ENCODE data around the gene TSC2.
"Not testable (repeated sequence)": the region's sequence is repeated elsewhere in the genome, so short reads cannot be mapped to it uniquely, and the experiment has no call there.

Gene TSC2

DNA sequence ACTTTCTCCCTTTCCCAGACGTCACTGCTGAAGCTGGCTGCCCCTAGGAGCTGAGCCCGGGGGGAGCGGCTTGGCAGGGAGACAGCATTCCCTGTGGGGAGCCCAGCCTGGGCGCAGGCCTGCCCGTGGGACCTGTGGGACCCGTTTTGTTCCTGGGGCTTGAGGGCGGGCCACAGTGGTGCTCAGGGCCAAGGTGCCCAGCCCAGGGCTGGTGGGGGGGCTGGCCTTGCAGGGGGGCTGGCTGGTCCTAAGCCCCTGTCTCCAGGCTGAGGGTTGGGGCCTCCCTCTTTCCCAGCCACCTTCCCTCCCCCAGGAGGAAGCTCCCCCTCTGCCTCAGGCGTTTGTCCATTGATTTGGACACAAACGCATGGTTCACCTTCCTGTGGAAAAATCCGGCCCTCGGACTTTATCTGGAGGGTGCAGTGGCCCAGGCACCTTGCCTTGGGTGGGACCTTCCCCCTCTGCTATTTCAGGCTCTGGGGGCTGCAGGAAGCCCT is 16.7 kb upstream of the TSC2 start:
- no peak for DNase-seq (ENCODE audit: low spot score)

DNA sequence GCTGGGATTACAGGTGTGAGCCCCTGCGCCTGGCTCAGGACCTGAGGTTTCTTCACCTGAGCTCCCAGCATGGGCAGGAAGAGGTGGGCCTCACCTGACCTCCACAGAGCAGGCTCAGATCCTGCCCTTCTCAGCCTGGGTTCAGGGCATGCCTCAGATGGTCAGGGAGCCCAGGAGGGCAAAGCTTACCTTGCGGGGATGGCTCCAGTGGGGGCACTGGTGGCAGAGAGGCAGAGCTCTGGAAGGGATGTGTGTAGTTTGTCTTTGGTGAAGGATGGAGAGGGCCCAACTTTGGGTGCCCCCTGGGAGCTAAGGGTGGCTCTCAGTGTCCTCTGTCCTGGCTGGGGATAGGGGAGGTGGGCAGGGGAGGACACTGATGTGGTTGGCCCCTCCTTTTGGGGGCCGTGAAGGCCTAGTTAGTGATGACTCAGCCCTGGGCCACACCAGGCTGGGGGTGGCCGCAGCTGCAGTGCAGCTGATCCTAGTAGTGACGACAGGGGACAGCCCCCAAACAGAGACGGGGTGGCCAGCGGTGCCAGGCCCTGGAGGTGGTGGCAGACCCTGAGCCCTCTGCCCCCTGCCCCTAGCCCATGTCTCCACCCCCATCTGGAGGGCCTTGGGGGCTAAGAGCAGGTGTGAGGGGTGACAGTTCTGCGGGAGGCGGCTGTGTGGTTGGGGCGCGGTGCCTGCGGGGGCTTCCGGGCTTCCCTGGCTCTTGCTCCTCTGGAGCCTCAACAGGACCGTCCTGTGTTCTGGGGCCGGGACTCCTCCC is 15.3 kb upstream of the TSC2 start:
- DNase-seq (ENCODE audit: low spot score): no peak

DNA sequence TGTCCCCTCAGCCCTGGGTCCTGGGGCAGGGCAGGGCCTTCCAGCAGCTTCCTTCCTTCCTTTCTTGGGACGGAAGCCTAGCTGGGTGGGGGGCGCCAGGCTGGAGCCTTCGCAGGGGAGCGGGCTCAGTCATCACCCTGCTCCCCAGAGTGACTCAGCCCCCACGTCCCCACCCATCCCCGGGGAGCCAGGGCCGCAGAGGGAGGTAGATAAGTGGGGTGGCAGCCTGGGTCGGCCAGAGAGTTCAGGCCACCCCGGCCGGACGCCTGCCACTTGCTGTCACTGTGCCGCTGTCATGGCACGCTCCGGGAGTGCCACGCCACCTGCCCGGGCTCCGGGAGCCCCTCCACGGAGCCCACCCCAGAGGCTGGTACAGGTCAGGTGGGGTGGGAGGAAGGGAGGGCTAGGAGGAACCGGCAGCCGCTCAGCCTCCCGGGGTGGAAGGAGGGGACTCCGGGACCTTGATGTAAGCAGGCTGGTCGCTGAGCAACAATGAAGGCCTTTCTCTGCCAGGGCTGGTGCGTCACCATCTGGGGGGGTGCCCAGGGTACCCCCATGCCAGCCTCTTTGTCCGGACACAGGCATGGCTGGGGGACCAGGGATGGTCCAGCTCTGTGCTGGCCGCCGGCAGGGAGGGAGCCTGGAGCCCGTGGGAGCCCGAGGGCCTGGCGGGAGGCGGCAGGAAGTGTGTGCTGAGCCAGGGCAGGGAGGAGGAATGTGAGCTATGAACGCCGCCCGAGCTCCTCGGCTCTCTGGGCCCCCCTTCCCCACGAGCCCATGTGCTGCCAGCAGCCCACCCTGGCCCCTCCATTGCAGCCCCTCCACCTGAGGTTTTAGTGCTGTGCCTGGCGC is 14.5 kb upstream of the TSC2 start:
- no peak for DNase-seq (ENCODE audit: low spot score)

DNA sequence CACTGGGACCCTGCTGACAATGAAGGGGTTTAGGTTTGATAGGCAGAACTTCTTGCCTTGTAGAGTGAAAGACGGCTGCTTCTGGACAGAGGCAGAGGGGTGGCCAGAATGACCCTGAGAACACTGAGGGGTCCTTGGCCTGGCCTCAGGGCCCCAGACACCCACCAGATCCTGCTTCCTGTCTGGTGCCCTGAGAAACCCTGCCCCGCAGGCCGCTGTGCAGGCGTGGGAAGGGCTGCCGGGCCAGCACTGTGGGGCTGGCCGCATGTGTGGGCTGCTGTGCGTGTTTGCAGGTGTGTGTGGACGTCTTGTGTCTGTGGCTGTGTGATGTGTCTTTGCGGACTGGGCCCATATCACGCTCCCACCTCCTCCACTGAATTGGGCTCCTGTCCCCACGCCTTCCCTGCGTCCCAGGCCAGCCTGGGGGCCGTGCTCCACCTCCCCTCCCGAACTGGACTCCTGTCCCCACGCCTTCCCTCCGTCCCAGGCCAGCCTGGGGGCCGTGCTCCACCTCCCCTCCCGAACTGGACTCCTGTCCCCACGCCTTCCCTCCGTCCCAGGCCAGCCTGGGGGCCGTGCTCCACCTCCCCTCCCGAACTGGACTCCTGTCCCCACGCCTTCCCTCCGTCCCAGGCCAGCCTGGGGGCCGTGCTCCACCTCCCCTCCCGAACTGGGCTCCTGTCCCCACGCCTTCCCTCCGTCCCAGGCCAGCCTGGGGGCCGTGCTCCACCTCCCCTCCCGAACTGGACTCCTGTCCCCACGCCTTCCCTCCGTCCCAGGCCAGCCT is 13.7 kb upstream of the TSC2 start:
- DNase-seq (ENCODE audit: low spot score): not testable (repeated sequence)

DNA sequence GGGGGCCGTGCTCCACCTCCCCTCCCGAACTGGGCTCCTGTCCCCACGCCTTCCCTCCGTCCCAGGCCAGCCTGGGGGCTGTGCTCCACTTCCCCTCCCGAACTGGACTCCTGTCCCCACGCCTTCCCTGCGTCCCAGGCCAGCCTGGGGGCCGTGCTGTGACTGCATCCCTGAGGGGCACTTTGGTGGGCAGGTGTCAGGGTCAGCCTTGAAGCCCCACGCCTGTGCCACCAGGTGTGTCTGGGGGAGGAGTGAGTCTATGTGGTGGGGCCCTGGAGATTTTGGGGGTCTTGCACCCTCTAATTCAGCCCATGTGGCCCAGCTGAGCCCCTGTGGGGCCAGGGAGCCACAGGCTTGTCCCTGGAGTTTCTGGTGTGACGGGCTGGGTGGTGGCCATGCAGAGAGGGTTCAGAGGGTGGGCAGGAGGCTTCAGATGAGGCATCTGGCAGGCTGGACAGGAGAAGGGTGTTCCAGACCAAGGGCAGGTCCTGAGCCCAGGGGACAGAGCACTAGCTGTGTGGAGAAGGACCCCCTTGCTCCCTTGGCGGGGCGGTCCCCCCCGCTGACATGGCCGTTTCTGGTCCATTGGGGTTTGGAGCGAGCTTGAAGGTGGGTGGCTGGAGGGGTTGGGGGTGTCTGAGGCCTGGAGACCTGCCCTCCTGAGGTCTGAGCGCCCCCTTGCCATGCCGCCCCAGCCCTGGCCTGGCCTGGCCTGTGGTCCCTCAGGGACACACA is 12.9 kb upstream of the TSC2 start:
- no peak for DNase-seq (ENCODE audit: low spot score)

DNA sequence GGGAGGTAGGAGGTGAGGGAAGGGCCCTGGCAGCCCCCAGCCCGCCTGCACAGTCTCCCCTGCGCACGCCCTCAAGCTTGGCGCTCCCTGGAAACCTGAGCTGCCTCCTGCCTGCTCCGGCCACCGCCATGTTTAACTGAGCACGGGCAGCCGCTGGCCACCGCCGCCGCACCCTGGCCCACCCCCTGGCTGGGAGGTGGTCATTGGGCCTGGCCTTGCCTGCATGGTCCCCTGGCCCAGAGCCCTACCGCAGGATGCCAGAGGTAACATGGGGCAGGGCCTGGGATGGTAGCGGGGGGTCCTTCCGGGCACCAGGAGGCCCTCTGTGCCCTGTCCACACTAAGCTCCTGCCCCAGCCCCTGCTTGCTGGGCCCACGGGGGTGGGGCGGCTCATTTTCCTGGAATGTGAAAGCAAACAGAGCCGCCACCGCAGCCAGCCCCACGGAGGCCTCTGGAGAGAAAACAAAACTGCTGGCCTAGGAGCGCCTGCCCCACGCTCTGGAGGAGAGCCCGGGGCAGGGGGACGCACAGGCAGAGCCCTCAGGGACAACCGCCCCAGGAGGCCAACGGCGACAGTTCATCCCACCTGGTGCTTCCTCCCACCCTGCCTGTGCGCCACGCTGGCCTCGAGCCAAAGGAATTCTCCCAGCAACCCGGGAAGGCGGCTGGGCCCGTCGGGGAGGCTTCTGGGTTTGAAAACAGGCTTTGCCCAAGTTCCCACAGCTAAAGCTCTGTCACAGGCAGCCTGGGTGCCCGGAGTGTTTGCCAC is 12.2 kb upstream of the TSC2 start:
- no peak for DNase-seq (ENCODE audit: low spot score)

DNA sequence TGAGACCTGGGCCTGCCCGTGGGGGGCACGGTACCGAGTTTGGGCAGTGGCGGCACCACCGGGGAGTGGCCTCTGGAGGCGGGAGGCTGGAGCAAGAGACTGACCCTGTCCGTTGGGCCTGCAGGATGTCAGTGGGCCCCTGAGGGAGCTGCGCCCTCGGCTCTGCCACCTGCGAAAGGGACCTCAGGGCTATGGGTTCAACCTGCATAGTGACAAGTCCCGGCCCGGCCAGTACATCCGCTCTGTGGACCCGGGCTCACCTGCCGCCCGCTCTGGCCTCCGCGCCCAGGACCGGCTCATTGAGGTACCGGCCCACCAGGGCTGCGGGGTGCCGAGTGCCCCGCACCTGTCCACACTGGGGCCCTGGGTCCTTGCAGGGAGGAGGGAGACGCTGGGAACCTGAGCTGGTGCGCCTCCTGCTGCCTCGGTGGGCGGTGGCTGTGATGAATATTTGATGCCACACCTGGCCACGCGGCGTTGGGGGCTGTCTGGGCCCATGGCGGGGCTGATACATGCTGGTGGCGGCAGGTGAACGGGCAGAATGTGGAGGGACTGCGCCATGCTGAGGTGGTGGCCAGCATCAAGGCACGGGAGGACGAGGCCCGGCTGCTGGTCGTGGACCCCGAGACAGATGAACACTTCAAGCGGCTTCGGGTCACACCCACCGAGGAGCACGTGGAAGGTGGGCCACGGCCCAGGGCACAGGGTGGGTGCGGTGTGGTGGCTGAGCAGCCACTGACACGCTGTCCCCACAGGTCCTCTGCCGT is 11.4 kb upstream of the TSC2 start:
- no peak for DNase-seq (ENCODE audit: low spot score)

DNA sequence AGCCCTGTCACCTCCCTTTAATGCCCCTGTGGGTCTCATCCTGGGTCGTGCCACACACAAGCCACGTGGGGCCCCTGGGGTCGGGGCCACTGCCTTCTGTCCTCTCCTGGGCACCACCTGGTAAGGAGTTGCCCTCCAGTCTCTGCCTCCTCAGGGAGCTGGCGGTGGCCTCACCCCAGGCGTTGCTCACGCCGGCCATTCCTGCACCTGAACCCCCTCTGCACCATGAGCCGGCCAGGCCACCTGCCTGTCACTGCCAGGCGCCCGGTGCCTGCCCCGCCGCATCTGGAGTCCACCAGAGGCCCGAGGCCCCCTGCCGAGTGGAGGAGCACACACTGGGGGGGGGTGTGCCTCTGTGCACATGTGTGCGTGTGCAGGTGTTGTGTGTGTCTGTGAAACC is 10.7 kb upstream of the TSC2 start:
- DNase-seq (ENCODE audit: low spot score): no peak

DNA sequence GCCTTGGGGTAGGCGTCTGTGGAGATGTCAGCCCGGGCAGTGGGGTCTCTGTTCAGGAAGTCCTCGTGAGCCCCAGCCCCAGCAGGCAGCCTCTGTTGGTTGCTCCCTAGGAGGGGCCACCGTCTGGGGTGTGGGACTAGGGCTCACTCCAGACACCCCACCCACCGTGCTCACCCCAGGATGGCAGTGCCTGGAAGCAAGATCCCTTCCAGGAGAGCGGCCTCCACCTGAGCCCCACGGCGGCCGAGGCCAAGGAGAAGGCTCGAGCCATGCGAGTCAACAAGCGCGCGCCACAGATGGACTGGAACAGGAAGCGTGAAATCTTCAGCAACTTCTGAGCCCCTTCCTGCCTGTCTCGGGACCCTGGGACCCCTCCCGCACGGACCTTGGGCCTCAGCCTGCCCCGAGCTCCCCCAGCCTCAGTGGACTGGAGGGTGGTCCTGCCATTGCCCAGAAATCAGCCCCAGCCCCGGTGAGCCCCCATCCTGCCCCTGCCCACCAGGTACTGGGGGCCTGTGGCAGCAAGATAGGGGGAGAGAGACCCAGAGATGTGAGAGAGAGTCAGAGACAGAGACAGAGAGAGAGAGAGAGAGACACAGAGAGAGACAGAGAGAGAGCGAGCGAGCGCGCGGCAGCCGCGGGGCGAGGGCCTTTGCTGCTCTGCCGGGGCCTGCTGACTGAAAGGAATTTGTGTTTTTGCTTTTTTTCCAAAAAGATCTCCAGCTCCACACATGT is 10.0 kb upstream of the TSC2 start:
- no peak for DNase-seq (ENCODE audit: low spot score)

DNA sequence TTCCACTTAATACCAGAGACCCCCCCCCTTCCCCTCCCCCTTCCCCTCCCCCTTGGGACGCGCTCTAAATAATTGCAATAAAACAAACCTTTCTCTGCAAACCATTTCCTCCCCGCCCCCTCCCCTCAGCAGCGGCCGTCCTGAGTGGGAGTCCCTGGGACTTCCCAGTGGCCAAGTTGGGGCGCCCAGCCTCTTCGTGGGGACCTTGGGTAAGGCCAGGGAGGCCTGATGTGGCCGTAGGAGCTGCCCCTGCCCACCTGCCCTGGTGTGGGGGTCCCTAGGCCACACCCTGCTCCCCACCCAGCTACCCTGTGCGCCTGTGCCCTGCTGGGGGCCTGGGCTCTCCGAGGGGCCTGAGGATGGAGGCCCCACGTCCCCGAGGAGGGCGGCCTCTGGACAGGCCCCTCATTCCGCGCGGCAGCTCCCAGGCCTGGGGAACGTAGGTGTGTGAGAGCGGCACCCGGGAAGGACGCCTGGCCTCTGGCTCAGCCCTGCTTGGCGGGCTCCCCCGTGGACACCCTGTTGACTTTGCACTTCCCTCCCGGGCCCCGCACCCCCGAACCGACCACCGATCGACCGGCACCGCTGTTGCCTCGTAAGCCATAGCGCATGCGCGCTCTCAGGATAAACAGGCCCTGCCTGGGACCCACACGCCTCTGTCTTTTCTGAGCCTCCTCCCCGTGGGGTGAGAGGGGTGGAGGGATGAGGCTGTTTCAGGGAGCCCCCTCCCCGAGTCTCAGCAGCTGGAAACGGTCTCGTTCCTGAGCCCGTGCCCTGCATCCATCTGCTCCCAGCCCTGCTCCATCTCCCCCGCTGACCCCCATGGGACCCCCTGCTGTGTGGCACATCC is 9.2 kb upstream of the TSC2 start:
- no peak for DNase-seq (ENCODE audit: low spot score)

DNA sequence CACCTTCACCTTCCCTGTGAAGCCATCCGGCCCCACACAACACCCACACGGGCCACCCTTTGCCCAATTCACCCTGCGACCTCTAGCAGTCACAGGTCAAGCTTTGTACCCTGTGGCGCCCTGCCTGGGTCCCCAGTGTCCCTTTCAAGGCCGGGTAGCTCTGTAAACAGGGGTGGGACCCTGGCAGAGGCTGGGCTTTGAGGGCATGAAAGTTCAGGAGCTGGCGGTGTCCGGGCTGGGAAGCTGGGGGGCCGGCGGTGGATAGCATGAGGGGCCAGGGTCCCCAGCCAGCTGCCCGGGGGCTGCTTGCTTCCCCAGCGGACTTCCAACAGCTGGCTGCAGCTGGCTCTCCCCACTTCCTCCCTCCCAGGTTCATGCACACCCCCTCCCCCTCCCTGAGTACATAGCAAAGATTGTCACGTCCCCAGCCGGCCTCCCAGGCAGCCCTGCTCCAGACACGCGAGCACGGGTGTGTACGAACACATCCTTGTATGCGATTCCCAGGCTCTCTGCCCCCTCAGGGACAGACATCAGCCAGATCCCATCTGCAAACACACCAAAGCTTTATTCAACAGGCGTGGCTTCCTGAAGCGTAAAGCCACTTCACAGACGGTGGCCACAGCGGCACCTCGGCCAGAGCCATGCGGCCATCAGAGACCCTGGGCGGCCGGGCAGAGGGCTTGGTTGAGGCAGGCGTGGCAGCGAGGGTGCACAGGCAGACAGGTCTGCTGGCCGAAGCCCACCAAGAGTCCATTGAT is 8.3 kb upstream of the TSC2 start:
- no peak for DNase-seq (ENCODE audit: low spot score)

DNA sequence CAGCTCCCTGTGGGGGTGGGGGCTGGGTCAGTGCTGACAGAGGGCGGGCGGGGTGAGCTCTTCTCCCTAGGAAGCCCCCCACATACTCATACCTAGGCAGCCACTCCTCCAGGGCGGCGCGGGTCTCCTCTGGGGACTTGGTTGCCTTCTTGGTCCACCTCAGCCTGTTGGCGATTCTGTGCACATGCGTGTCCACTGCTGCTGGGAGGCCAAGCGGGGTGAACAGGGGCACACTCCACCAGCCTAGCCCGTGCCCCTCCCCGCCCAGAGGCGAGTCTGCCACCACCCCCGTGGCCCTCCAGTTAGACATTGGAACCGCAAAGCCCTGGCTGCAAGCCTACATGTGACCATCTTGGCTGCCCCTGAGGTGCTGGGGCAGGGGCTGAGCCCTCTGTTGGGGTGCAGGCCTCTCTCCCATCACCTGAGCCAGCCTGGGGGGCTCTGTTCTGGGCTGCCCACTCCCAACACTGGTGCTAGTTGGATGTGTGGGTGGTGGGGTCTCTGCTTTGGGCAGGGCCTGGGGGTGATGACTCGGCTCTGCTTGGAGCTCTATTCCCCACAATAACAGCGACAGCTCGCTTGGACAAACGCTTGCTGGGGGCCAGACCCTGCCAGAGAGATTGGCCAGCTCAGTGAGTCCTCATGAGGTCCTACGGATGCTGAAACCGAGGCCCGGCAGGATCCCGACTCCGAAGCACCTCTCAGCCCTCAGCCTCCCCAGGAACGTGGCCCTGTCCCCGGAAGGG is 7.6 kb upstream of the TSC2 start:
- no peak for DNase-seq (ENCODE audit: low spot score)

DNA sequence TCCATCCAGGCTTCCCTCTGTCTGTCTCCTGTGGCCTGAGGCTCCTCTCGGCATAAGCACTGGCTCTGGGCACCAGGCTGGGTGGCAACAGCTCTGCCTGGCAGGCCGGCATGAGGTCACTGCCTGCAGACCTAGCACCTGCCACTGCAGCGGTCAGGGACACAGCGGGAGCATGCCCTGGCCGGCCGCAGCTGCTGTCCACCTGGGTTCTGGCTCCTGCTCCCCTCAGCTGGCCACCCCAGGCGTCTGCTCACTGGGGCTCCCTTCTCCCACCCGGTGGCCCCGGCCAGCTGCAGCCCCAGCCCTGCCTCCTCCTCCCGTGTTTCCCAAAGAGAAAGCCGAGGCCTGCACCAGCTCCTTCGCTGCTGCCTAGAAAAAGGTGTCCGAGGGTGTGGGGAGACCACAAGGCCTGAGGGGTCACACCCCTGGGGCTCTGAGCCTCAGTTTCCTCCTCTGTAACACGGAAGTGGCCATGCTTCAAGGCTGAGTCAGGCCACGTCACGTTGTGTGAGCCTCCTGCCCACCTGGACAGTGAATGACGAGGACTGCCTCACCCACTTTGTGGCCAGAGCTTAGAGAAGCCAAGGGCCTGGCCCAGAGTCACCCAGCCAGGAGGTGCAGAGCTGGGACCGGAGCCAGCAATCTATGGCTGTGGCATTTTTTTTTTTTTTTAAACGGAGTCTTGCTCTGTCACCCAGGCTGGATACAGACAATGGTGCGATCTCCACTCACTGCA is 6.8 kb upstream of the TSC2 start:
- no peak for DNase-seq (ENCODE audit: low spot score)

DNA sequence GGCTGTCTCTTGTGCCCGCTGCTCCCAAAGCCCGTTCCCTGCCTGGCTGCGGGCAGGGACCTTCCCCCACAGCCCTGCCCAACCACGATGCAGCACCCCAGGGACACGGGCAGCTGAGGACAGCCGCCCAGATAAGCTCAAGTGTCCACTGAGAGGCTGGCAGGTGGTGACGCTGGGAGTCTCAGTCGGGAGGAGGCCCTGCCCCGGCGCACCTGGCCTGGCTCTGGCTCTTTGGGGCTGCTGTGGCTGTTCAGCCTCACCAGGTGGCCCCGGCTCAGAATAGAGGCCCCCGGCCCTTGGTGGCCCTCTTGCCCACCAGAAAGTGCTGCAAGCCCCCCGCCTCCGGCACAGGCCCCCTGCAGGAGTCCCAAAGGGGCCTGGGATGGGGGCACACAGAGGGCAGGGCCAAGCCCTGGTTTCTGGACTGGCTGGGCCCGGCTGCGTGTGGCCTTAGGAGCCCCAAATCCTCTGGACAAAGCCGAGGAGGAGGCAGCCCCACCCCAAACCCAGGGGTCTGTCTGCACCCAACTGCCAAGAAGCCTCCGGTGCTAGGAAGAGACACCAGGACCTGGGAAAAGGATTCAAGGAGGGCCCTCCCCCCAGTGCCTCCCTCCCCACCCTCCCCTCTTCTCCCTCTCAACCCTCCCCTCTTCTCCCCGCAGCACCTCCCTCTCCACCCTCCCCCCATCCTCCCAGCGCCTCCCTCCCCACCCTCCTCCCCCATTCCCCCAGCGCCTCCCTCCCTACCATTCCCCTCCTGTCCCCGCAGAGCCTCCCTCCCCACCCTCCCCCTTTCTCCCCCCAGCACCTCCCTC is 5.4 kb upstream of the TSC2 start:
- no peak for DNase-seq (ENCODE audit: low spot score)

DNA sequence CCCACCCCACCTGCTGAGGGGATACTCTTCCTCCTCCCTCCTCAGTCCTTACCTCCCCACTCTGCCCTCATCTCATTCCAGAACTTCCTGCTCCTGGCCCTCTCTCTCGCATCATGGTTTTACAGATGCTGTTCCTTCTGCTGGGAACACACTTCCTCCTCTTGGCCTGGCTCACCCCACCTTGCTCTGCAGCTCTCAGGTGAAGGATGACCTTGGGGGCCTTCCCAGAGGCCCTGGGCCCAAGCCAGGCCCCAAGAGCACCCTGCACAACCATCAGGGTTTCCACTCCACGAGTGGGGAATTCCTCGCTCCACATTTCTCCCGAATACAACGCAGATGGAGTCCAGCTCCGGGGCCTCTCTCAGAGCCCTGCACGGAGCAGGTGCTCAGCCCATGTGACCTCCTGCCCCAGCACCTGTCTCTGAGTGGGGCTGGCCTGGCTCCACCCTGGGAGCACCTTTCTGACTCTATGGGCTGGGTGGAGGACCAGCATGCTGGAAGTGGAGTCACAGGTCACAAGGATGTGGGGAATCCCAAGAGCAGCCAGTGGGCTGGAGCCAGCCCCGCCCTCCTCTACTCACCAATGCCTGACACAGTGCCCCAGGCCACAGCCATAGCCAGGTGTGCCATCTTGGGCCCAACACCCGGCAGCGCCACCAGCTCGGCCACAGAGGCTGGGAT is 4.7 kb upstream of the TSC2 start:
- DNase-seq (ENCODE audit: low spot score): no peak
